ENCODE measurements around the gene AFP. TPM values are rescaled to one million over a fixed set of nuclear protein-coding genes. Genes with fewer than 3 reads are reported as not detected.

AFP gene
- total RNA-seq, 1 experiment from 2014 or later: not detected

DNA sequence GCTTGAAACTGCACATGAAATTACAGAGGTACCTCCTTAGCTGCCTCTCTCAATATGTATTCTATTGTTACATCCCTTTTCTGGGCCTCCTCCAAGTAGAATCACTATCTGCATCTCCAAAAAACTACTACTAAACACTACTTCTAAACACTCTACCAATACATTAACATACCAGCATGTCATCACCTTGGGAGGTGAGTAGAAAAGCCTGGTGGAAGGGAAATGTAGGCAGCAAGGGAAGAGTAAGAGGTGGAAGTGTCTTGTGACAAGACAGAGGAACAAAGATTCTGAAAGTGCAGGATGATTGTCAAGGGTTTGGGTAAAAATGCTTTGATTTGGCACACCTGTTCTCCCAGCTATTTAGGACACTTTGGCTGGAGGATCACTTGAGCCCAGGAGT is 49.1 kb downstream of the AFP start:
- no peak for DNase-seq (ENCODE audit: low read depth, low spot score)
- in situ Hi-C loops (cut with HindIII; ENCODE audit: low pct_unique_long_range_greater_than_20kb, low sequenced_read_pairs): no loop called here

DNA sequence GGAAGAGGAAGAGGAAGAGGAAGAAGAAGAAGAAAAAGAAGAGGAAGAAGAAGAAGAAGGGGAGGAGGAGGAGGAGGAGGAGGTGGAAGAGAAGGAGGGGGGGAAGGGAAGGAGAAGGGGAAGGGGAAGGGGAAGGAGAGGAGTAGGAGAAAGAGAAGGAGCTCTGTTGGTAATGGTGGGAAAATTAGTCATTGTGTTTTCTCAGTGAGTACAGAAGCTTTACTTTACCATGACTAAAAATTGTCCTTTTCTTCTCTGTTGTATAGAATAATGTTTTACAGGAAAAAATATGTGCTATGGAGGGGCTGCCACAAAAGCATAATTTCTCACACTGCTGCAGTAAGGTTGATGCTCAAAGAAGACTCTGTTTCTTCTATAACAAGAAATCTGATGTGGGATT is 49.6 kb downstream of the AFP start:
- no peak for DNase-seq (ENCODE audit: low read depth, low spot score)
- in situ Hi-C loops (cut with HindIII; ENCODE audit: low pct_unique_long_range_greater_than_20kb, low sequenced_read_pairs): no loop called here

DNA sequence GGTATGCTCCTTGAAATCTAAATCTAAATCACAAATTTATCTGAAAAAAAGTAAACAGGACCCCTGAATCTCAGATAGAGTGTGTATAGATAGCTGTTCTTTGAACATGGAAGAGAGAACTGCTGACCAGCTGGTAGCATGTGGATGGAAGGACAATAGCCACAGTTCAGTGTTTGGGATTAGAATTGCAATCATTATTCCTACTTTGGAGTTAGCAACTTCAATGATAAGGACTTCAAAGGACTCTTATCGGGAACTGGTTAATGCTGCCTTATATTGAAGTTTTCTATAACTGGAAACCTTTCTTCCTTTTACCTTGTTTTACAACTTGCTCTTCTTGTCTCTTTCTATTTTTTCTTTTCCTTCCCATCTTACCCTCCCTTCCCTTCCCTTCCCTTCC is 50.5 kb downstream of the AFP start:
- DNase-seq (ENCODE audit: low read depth, low spot score): no peak

DNA sequence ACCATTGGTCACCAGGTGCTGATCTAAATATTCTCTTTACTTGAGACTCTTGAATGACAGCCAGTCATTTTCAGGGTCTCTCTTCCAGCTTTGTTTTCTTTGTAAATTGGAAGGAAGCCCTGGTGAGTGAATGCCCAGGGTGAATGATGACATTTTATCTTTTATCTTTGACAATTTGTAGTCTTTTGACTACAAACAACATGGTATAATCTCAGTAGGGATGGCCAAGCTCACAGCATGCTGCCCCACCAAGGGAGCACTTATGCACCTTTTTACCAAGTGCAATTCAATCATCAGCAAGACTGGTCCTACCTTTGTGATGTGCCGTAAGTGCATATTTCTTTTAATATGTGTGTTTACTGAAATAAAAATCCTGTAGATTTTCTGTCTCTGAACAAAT is 51.2 kb downstream of the AFP start:
- no peak for DNase-seq (ENCODE audit: low read depth, low spot score)
- in situ Hi-C loops (cut with HindIII; ENCODE audit: low pct_unique_long_range_greater_than_20kb, low sequenced_read_pairs): no loop called here

More for the DNA sequence above, 50.5 kb downstream of the AFP start:
- in situ Hi-C loops (cut with HindIII; ENCODE audit: low pct_unique_long_range_greater_than_20kb, low sequenced_read_pairs): no loop called here

DNA sequence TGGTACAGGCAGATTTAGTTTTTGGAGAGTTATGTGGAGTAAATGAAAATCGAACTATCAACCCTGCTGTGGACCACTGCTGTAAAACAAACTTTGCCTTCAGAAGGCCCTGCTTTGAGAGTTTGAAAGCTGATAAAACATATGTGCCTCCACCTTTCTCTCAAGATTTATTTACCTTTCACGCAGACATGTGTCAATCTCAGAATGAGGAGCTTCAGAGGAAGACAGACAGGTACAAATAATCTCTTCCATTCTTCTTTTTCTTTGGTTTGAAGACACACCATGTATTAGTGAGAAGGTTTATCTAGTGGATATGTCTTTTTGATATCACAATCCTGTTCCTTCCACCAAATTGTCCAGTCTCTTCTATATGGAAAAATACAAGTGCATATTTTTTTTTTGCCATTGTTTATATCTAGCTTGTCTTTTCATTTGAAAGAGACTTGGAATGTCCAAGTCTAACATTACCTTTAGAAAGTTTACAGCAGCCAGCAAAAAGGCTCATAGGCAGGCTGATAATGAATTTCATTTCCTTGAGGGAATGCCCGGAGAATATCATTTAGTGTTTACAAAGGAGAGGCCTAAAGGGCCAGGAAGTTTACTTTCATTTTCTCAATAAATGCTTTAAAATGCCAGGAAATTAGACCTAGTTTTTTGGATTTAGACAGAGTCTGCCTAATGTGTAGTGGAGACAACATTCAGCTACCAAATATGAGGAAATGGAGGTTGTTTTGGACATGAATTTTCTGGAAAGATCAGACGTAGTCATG is 64.2 kb downstream of the AFP start:
- DNase-seq (ENCODE audit: low read depth, low spot score): no peak
- in situ Hi-C loops (cut with HindIII; ENCODE audit: low pct_unique_long_range_greater_than_20kb, low sequenced_read_pairs): no loop called here

DNA sequence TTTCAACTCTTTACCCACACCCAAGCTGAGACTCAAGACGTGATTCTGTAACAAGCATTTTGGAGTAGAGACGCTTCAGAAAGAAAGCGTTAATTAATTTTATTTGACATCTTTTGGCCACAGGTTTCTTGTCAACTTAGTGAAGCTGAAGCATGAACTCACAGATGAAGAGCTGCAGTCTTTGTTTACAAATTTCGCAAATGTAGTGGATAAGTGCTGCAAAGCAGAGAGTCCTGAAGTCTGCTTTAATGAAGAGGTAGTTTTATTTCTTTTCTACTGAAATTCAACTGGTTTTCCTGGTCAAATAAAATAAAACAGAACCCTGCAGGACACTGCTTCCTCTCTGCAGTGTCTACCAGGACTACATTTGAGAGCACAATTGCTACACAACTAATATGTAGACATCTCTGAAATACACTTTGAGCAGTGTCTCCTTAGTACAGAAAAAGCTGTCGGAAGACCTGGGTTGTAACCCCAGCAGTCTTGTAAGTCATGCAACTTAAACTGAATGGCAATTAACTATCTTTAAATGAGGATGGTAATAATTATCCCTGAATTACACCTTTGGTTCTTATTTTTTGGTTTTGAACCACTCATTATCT is 65.7 kb downstream of the AFP start:
- no peak for DNase-seq (ENCODE audit: low read depth, low spot score)
- in situ Hi-C loops (cut with HindIII; ENCODE audit: low pct_unique_long_range_greater_than_20kb, low sequenced_read_pairs): no loop called here

DNA sequence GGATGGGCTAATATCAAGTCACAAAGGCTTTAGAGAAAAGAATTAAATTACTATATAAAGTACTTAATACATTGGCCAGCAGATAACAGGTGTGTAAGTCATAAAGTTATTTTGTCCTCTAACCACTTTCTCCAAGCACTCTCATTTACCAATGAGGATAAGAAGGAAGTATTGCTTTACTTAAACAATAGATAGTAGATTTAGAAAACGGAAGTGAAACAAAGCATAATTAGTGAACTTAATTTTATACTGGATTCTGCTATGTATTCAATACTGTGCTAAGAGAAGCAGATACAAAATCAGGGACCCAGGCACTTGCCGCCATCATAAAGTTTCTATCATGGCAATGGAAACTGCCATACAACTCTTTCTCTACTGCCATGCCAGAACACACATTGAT is 69.5 kb downstream of the AFP start:
- DNase-seq (ENCODE audit: low read depth, low spot score): no peak
- in situ Hi-C loops (cut with HindIII; ENCODE audit: low pct_unique_long_range_greater_than_20kb, low sequenced_read_pairs): no loop called here

Other genes with a start within 250 kb of the AFP start
- gene ANKRD17, start 177.4 kb upstream of the AFP start, total RNA-seq (2014; rRNA removed; shearing (Covaris generic)): 32.2 and 36.5 TPM in 2 replicates
- 1.2 TPM in 1 of 2 replicates, not detected in the other for gene ALB, start 31.9 kb upstream of the AFP start, total RNA-seq (2014; rRNA removed; shearing (Covaris generic))
- gene AFM, start 45.5 kb downstream of the AFP start, total RNA-seq (2014; rRNA removed; shearing (Covaris generic)): not detected in 2 replicates
- gene RASSF6, start 184.2 kb downstream of the AFP start, total RNA-seq (2014; rRNA removed; shearing (Covaris generic)): not detected in 2 replicates

Measured in SK-MEL-5 (cell line).